ENCODE data around the gene LCP2.
"Not testable (repeated sequence)": the region's sequence is repeated elsewhere in the genome, so short reads cannot be mapped to it uniquely, and the experiment has no call there.

LCP2 gene

GRCh38 chr5:170249355-170249754, 48.2 kb downstream of the LCP2 start:
- H3K4me3 ChIP-seq (ENCODE audit: low read length, poor library complexity, severe bottlenecking): no peak overlapping the region
- H3K9me2 ChIP-seq (replicated peaks; ENCODE audit: low read depth, low read length): no peaks in the 10 kb centered on the region
- no peak overlapping the region for H3K9ac ChIP-seq (ENCODE audit: low read depth, low read length, poor library complexity, severe bottlenecking)
- H4K20me1 ChIP-seq (ENCODE audit: insufficient read depth, low read length, poor library complexity, severe bottlenecking): no peaks in the 10 kb centered on the region
- TF ChIP-seq EZH2phosphoT487 (IDR thresholded peaks at IDR 0.05; ENCODE audit: borderline replicate concordance) (no peak), CTCF (conservative IDR thresholded peaks at IDR 0.05; ENCODE audit: low read length) (no peak)
- no peak overlapping the region for H2AFZ ChIP-seq (ENCODE audit: low read length)
- H3K9me3 ChIP-seq (ENCODE audit: insufficient read depth, low read depth, low read length): no peaks in the 10 kb centered on the region
- no peaks in the 10 kb centered on the region for H3K27me3 ChIP-seq (ENCODE audit: insufficient read depth, low read length, poor library complexity, severe bottlenecking)
- H3K4me1 ChIP-seq (ENCODE audit: insufficient read depth, low read length, poor library complexity, severe bottlenecking): no peaks in the 10 kb centered on the region
- no peak overlapping the region for H3K4me2 ChIP-seq (ENCODE audit: low read depth, low read length, poor library complexity, severe bottlenecking)
- H3F3A ChIP-seq (ENCODE audit: low read depth): no peaks in the 10 kb centered on the region
- H3K36me3 ChIP-seq (ENCODE audit: insufficient read depth, low read length): peaks cover 78% of the 10 kb centered on the region; the same call in 1 of the 2 replicates
- no peaks in the 10 kb centered on the region for H3K79me2 ChIP-seq (ENCODE audit: insufficient read depth, low read length)

DNA sequence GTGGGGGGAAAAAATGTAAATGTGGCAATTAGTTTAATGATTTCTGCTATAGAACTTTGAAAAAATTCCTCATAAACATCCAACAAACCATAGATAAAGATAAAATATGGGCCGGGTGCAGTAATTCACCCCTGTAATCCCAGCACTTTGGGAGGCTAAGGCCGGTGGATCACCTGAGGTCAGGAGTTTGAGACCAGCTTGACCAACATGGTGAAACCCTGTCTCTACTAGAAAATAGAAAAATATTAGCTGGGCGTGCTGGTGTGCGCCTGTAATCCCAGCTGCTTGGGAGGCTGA, 48.7 kb downstream of the LCP2 start:
- not testable (repeated sequence) for H3F3A ChIP-seq (ENCODE audit: low read depth); H3K9me3 ChIP-seq (ENCODE audit: insufficient read depth, low read depth, low read length); H3K4me2 ChIP-seq (ENCODE audit: low read depth, low read length, poor library complexity, severe bottlenecking)

GRCh38 chr5:170248172-170248930, 49.2 kb downstream of the LCP2 start:
- Histone ChIP-seq H2AFZ (ENCODE audit: low read length) (no peak overlapping the region), H3K36me3 (ENCODE audit: insufficient read depth, low read length) (peaks cover 68% of the 10 kb centered on the region; the same call in 1 of the 2 replicates), H3K4me1 (ENCODE audit: insufficient read depth, low read length, poor library complexity, severe bottlenecking) (no peaks in the 10 kb centered on the region), H3K79me2 (ENCODE audit: insufficient read depth, low read length) (no peaks in the 10 kb centered on the region), H3K27me3 (ENCODE audit: insufficient read depth, low read length, poor library complexity, severe bottlenecking) (no peaks in the 10 kb centered on the region), H4K20me1 (ENCODE audit: insufficient read depth, low read length, poor library complexity, severe bottlenecking) (no peaks in the 10 kb centered on the region), H3K9me3 (ENCODE audit: insufficient read depth, low read depth, low read length) (no peaks in the 10 kb centered on the region), H3F3A (ENCODE audit: low read depth) (no peaks in the 10 kb centered on the region), H3K9ac (ENCODE audit: low read depth, low read length, poor library complexity, severe bottlenecking) (no peak overlapping the region), H3K9me2 (replicated peaks; ENCODE audit: low read depth, low read length) (no peaks in the 10 kb centered on the region), H3K4me3 (ENCODE audit: low read length, poor library complexity, severe bottlenecking) (no peak overlapping the region), H3K4me2 (ENCODE audit: low read depth, low read length, poor library complexity, severe bottlenecking) (no peak overlapping the region)
- TF ChIP-seq EZH2phosphoT487 (IDR thresholded peaks at IDR 0.05; ENCODE audit: borderline replicate concordance) (no peak), CTCF (conservative IDR thresholded peaks at IDR 0.05; ENCODE audit: low read length) (no peak)

More for the DNA sequence above, 48.7 kb downstream of the LCP2 start:
- H3K79me2 ChIP-seq (ENCODE audit: insufficient read depth, low read length); H4K20me1 ChIP-seq (ENCODE audit: insufficient read depth, low read length, poor library complexity, severe bottlenecking); H3K27me3 ChIP-seq (ENCODE audit: insufficient read depth, low read length, poor library complexity, severe bottlenecking); H3K4me3 ChIP-seq (ENCODE audit: low read length, poor library complexity, severe bottlenecking); H2AFZ ChIP-seq (ENCODE audit: low read length); H3K9me2 ChIP-seq (replicated peaks; ENCODE audit: low read depth, low read length); H3K4me1 ChIP-seq (ENCODE audit: insufficient read depth, low read length, poor library complexity, severe bottlenecking); H3K9ac ChIP-seq (ENCODE audit: low read depth, low read length, poor library complexity, severe bottlenecking): not testable (repeated sequence)
- peaks cover 73% of the 10 kb centered on the region; the same call in 1 of the 2 replicates for H3K36me3 ChIP-seq (ENCODE audit: insufficient read depth, low read length)

DNA sequence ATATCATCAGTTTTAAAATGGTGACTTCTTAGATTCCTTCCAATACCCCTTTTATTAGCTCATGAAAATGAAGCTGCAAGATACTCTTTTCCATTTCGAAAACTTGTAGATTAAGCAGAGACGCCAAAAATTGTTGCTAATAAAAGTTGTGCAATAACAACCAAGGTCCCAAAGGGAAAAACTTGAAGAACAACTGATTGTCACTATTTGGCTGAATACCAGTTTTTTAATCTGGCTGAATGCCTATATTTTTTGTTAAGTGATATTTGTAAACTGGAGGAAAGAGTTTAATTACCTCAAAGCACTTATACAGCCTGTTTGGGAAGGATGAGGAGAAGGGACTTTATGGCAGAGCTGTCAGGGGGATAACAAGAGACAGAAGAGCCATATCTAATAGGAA, 50.2 kb downstream of the LCP2 start:
- Histone ChIP-seq H3K9me2 (replicated peaks; ENCODE audit: low read depth, low read length) (no peaks in the 10 kb centered on the region), H3K79me2 (ENCODE audit: insufficient read depth, low read length) (no peaks in the 10 kb centered on the region), H3K4me2 (ENCODE audit: low read depth, low read length, poor library complexity, severe bottlenecking) (no peak overlapping the region), H3K27me3 (ENCODE audit: insufficient read depth, low read length, poor library complexity, severe bottlenecking) (no peaks in the 10 kb centered on the region), H3K9ac (ENCODE audit: low read depth, low read length, poor library complexity, severe bottlenecking) (no peak overlapping the region), H3K9me3 (ENCODE audit: insufficient read depth, low read depth, low read length) (no peaks in the 10 kb centered on the region), H2AFZ (ENCODE audit: low read length) (no peak overlapping the region), H3K36me3 (ENCODE audit: insufficient read depth, low read length) (peaks cover 58% of the 10 kb centered on the region; the same call in 1 of the 2 replicates), H3K4me3 (ENCODE audit: low read length, poor library complexity, severe bottlenecking) (no peak overlapping the region), H3K4me1 (ENCODE audit: insufficient read depth, low read length, poor library complexity, severe bottlenecking) (no peaks in the 10 kb centered on the region), H3F3A (ENCODE audit: low read depth) (no peaks in the 10 kb centered on the region), H4K20me1 (ENCODE audit: insufficient read depth, low read length, poor library complexity, severe bottlenecking) (no peaks in the 10 kb centered on the region)
- TF ChIP-seq CTCF (conservative IDR thresholded peaks at IDR 0.05; ENCODE audit: low read length) (no peak), EZH2phosphoT487 (IDR thresholded peaks at IDR 0.05; ENCODE audit: borderline replicate concordance) (no peak)

All from Loucy (cell line).